GM12878 (cell line): Measurements from ENCODE around the gene TBC1D23. TPM values are rescaled to one million over a fixed set of nuclear protein-coding genes. Genes with fewer than 3 reads are reported as not detected.

ENCODE experiments used
- ATAC-seq: fragments of 200-7000 bp; cut with Tn5 transposase; 3 replicates; pipeline ENCODE4 v1.9.1; 2020; ENCODE audit warnings: mild to moderate bottlenecking, moderate library complexity
- BruUV-seq: library from RNA; stranded (reverse); fragments of 400-500 nt; replicated peaks from 2 replicates; lab custom pipeline; 2021; lab: Mats Ljungman, UMichigan
- CTCF ChIA-PET: fragments of 300-600 bp; sonication (Branson Sonifier 250); formaldehyde crosslinking; extraction: SDS; loops from one replicate; lab custom pipeline; 2021; ENCODE audit warnings: inconsistent platforms; lab: Yijun Ruan, JAX
- POLR2A ChIA-PET: fragments of 350-600 bp; formaldehyde crosslinking; extraction: SDS; loops from one replicate; lab custom pipeline; 2021; ENCODE audit warnings: inconsistent platforms; lab: Charles Lee
- RAD21 ChIA-PET: fragments of 300-600 bp; sonication (Branson Sonifier 250); formaldehyde crosslinking; loops from one replicate; lab custom pipeline; 2023; ENCODE audit warnings: antibody characterized with exemption; ENCODE audit not compliant: unreplicated experiment; lab: Charles Lee
- SMC1A ChIA-PET: fragments of 300-600 bp; sonication (Branson Sonifier 250); formaldehyde crosslinking; loops from one replicate; lab custom pipeline; 2023; ENCODE audit not compliant: unreplicated experiment, uncharacterized antibody; lab: Charles Lee
- DNase-seq: peaks from one replicate; pipeline ENCODE4 v3.0.0-alpha.2; 2011; ENCODE audit warnings: low read depth, low spot score
- FAIRE-seq: peaks from 3 replicates; lab custom pipeline; 2011; peaks lifted over from hg19 to GRCh38; lab: Jason Lieb, UNC
- H2AFZ ChIP-seq: 2 replicates; pipeline ENCODE4 v1.6.0; 2011; ENCODE audit warnings: low read depth, low read length, control low read depth; ENCODE audit not compliant: control insufficient read depth
- H3K27ac ChIP-seq: 2 replicates; pipeline ENCODE4 v1.5.1; 2011; ENCODE audit warnings: control low read depth; ENCODE audit not compliant: control insufficient read depth, insufficient read depth
- H3K27me3 ChIP-seq, 2 experiments: replicated peaks in 1 of 2; 2 replicates each; pipeline versions ENCODE4 v1.6.0 to v1.6.1; 2011; ENCODE audit warnings: low read length in 1 of 2; ENCODE audit not compliant: control insufficient read depth in 2 of 2, insufficient read depth in 2 of 2
- H3K36me3 ChIP-seq, 2 experiments: 2 replicates each; pipeline ENCODE4 v1.5.1; 2011; ENCODE audit warnings: low read length in 1 of 2; ENCODE audit not compliant: control insufficient read depth in 2 of 2, insufficient read depth in 2 of 2
- H3K4me1 ChIP-seq: 2 replicates; pipeline ENCODE4 v1.6.1; 2011; ENCODE audit warnings: mild to moderate bottlenecking, low read length, moderate library complexity, mixed read lengths; ENCODE audit not compliant: control insufficient read depth, insufficient read depth
- H3K4me2 ChIP-seq: 2 replicates; pipeline ENCODE4 v1.6.0; 2011; ENCODE audit warnings: control low read depth; ENCODE audit not compliant: control insufficient read depth, insufficient read depth
- H3K4me3 ChIP-seq: fragments of 200-600 bp; sonication (generic); 2 replicates; pipeline ENCODE4 v1.5.1; 2016
- H3K79me2 ChIP-seq: 2 replicates; pipeline ENCODE4 v1.6.0; 2011; ENCODE audit warnings: low read length; ENCODE audit not compliant: control insufficient read depth, insufficient read depth
- H3K9ac ChIP-seq: 2 replicates; pipeline ENCODE4 v1.8.0; 2011; ENCODE audit warnings: low read length, control low read depth, mixed read lengths; ENCODE audit not compliant: control insufficient read depth, insufficient read depth
- H3K9me3 ChIP-seq: replicated peaks from 3 replicates; pipeline ENCODE4 v1.5.1; 2011; ENCODE audit warnings: mild to moderate bottlenecking, low read length; ENCODE audit not compliant: control insufficient read depth, insufficient read depth
- H4K20me1 ChIP-seq: 2 replicates; pipeline ENCODE4 v1.6.0; 2011; ENCODE audit not compliant: control insufficient read depth, insufficient read depth
- BACH1 ChIP-seq: fragments of 450-650 bp; IDR thresholded peaks from 2 replicates; pipeline ENCODE4 v1.6.1; 2017; ENCODE audit warnings: mild to moderate bottlenecking, borderline replicate concordance
- BCL11A ChIP-seq: IDR thresholded peaks from 2 replicates; pipeline ENCODE4 v1.6.1; 2011; ENCODE audit warnings: low read depth, low read length
- BCLAF1 ChIP-seq: fragments of 450-650 bp; IDR thresholded peaks from 2 replicates; pipeline ENCODE4 v1.6.1; 2017; ENCODE audit warnings: antibody characterized with exemption, mild to moderate bottlenecking, moderate library complexity
- DPF2 ChIP-seq: fragments of 450-650 bp; IDR thresholded peaks from 2 replicates; pipeline ENCODE4 v1.6.1; 2017; ENCODE audit warnings: mild to moderate bottlenecking
- HDGF ChIP-seq: fragments of 450-650 bp; IDR thresholded peaks from 2 replicates; pipeline ENCODE4 v1.6.1; 2016; ENCODE audit warnings: antibody characterized with exemption
- JUNB ChIP-seq: IDR thresholded peaks from 2 replicates; pipeline ENCODE4 v1.6.1; 2016; ENCODE audit warnings: antibody characterized with exemption, mild to moderate bottlenecking
- KLF5 ChIP-seq: fragments of 450-650 bp; IDR thresholded peaks from 2 replicates; pipeline ENCODE4 v1.6.1; 2014; ENCODE audit warnings: mild to moderate bottlenecking; ENCODE audit not compliant: partially characterized antibody
- MEF2B ChIP-seq: fragments of 450-650 bp; IDR thresholded peaks from 2 replicates; pipeline ENCODE4 v1.6.1; 2018; ENCODE audit warnings: mild to moderate bottlenecking, moderate library complexity; ENCODE audit not compliant: partially characterized antibody, poor library complexity, severe bottlenecking
- MYC ChIP-seq: IDR thresholded peaks from 2 replicates; pipeline ENCODE4 v1.6.1; 2011; ENCODE audit warnings: mild to moderate bottlenecking, low read length, moderate library complexity, inconsistent platforms; ENCODE audit not compliant: insufficient read depth, insufficient replicate concordance, insufficient read length, severe bottlenecking
- NR2F1 ChIP-seq: fragments of 450-650 bp; conservative IDR thresholded peaks from 2 replicates; pipeline ENCODE4 v1.6.1; 2017; ENCODE audit warnings: mild to moderate bottlenecking
- POLR2AphosphoS5 ChIP-seq: IDR thresholded peaks from 2 replicates; pipeline ENCODE4 v1.6.1; 2011; ENCODE audit warnings: mild to moderate bottlenecking, low read length, inconsistent platforms
- RUNX3 ChIP-seq: IDR thresholded peaks from 2 replicates; pipeline ENCODE4 v1.6.1; 2012; ENCODE audit warnings: low read length, inconsistent platforms
- SPI1 ChIP-seq: IDR thresholded peaks from 2 replicates; pipeline ENCODE4 v1.6.1; 2011; ENCODE audit warnings: low read depth, mild to moderate bottlenecking, low read length, moderate library complexity, borderline replicate concordance; ENCODE audit not compliant: insufficient read depth
- STAT1 ChIP-seq: fragments of 450-650 bp; conservative IDR thresholded peaks from 2 replicates; pipeline ENCODE4 v1.6.1; 2014; ENCODE audit warnings: antibody characterized with exemption, mild to moderate bottlenecking
- TCF3 ChIP-seq: IDR thresholded peaks from 2 replicates; pipeline ENCODE4 v1.6.1; 2012; ENCODE audit warnings: low read depth, mild to moderate bottlenecking, low read length, borderline replicate concordance; ENCODE audit not compliant: insufficient read depth
- ZNF274 ChIP-seq: IDR thresholded peaks from one replicate; pipeline ENCODE4 v1.8.0; 2011; ENCODE audit not compliant: insufficient read length, insufficient read depth
- ZNF384 ChIP-seq: IDR thresholded peaks from 2 replicates; pipeline ENCODE4 v1.6.1; 2012; ENCODE audit warnings: low read depth, mild to moderate bottlenecking, low read length, improper control_type of control experiment, borderline replicate concordance
- WGBS: methylation state at CpG from one replicate; pipeline ENCODE4 v1.1.6; 2016; ENCODE audit warnings: low lambda C conversion rate; ENCODE audit not compliant: insufficient replicate concordance, insufficient coverage; ENCODE audit errors: missing lambda C conversion rate; 5-methylcytosine and 5-hydroxymethylcytosine counted together
- in situ Hi-C: fragments of 300-500 bp; cut with MboI; formaldehyde crosslinking; loops from 9 replicates; pipeline ENCODE4 v1.14.3; 2018; ENCODE audit warnings: mixed read lengths
- intact Hi-C: fragments of 100-400 bp; cut with micrococcal nuclease; formaldehyde crosslinking; loops from one replicate; pipeline ENCODE4 v1.14.2; 2022; ENCODE audit not compliant: unreplicated experiment
- polyA plus RNA-seq, 11 experiments: library from polyadenylated mRNA; depleted of rRNA in 4 of 11; unstranded in 6 of 11; stranded (reverse) in 5 of 11; fragments of >200 nt; fragmentation: Nextera tagmentation in 4 of 11; fragmentation: Illumina TruSeq in 1 of 11; extraction: Ambion mirVana in 4 of 11; extraction: Trizol in 1 of 11; gene quantifications; 1 replicate in 1 of 11; 2 replicates in 10 of 11; pipeline versions ENCODE4 v1.2.1 to v1.2.3, GENCODE V29; 2011 to 2016; ENCODE audit warnings: inconsistent platforms in 2 of 11, missing spikeins in 2 of 11, low read depth in 1 of 11
- total RNA-seq, 4 experiments: library from RNA; depleted of rRNA in 3 of 4; stranded (reverse); fragments of >200 nt in 3 of 4; fragmentation: Illumina TruSeq in 1 of 4; extraction: Trizol in 1 of 4; gene quantifications; 2 replicates each; pipeline versions ENCODE4 v1.2.1 to v1.2.3, GENCODE V29; 2013 to 2021
- TF ChIP-seq, protein P1 (sequence below): fragments of 450-650 bp; IDR thresholded peaks from 2 replicates; pipeline ENCODE4 v1.6.1; 2018; ENCODE audit warnings: borderline replicate concordance, mild to moderate bottlenecking; ENCODE audit not compliant: partially characterized antibody
- TF ChIP-seq, protein P2 (sequence below): fragments of 450-650 bp; IDR thresholded peaks from 2 replicates; pipeline ENCODE4 v1.6.1; 2016; ENCODE audit warnings: mild to moderate bottlenecking

Gene TBC1D23
- total and polyA plus RNA-seq, 10 of the 15 experiments (the other 5 are each of a cell fraction or from before 2014, with no cell fraction given): 8.2 to 23.2 (median 16.6) TPM

GRCh38 chr3:100277255-100277800 is 16.5 kb downstream of the TBC1D23 start:
- no peak overlapping the region for H3K4me3 ChIP-seq

More at GRCh38 chr3:100277255-100277800, 16.5 kb downstream of the TBC1D23 start:
- Histone ChIP-seq H3K27me3 (no peaks in the 10 kb centered on the region), H3K27ac (no peak overlapping the region), H3K79me2 (peaks cover 5% of the 10 kb centered on the region), H3K4me1 (no peaks in the 10 kb centered on the region), H3K9ac (no peak overlapping the region), H3K4me2 (no peak overlapping the region), H3K9me3 (no peaks in the 10 kb centered on the region), H3K36me3 (peaks cover 0 to 10% of the 10 kb centered on the region in 2 experiments; a peak in 1 of 4 replicates), H4K20me1 (no peaks in the 10 kb centered on the region), H2AFZ (no peak overlapping the region)
- no TSS peak for BruUV-seq
- ATAC-seq (no peak), FAIRE-seq (no peak), DNase-seq (no peak)
- intact Hi-C loops (no loop called here), in situ Hi-C loops (no loop called here)
- WGBS: 100% methylated on average over 1 of the region's 1 CpG
- TF ChIP-seq NR2F1: no peak
- TF ChIP-seq ZNF274: no peak
- TF ChIP-seq BCLAF1: no peak
- TF ChIP-seq, protein P1, sequence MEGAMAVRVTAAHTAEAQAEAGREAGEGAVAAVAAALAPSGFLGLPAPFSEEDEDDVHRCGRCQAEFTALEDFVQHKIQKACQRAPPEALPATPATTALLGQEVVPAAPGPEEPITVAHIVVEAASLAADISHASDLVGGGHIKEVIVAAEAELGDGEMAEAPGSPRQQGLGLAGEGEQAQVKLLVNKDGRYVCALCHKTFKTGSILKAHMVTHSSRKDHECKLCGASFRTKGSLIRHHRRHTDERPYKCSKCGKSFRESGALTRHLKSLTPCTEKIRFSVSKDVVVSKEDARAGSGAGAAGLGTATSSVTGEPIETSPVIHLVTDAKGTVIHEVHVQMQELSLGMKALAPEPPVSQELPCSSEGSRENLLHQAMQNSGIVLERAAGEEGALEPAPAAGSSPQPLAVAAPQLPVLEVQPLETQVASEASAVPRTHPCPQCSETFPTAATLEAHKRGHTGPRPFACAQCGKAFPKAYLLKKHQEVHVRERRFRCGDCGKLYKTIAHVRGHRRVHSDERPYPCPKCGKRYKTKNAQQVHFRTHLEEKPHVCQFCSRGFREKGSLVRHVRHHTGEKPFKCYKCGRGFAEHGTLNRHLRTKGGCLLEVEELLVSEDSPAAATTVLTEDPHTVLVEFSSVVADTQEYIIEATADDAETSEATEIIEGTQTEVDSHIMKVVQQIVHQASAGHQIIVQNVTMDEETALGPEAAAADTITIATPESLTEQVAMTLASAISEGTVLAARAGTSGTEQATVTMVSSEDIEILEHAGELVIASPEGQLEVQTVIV: no peak
- TF ChIP-seq, protein P2, sequence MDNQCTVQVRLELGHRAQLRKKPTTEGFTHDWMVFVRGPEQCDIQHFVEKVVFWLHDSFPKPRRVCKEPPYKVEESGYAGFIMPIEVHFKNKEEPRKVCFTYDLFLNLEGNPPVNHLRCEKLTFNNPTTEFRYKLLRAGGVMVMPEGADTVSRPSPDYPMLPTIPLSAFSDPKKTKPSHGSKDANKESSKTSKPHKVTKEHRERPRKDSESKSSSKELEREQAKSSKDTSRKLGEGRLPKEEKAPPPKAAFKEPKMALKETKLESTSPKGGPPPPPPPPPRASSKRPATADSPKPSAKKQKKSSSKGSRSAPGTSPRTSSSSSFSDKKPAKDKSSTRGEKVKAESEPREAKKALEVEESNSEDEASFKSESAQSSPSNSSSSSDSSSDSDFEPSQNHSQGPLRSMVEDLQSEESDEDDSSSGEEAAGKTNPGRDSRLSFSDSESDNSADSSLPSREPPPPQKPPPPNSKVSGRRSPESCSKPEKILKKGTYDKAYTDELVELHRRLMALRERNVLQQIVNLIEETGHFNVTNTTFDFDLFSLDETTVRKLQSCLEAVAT: no peak
- TF ChIP-seq MEF2B: no peak
- TF ChIP-seq STAT1: no peak
- TF ChIP-seq TCF3: no peak
- no peak for TF ChIP-seq MYC
- TF ChIP-seq BCL11A: no peak
- no peak for TF ChIP-seq JUNB
- no peak for TF ChIP-seq POLR2AphosphoS5
- TF ChIP-seq BACH1: no peak
- TF ChIP-seq HDGF: no peak
- no peak for TF ChIP-seq SPI1
- TF ChIP-seq ZNF384: no peak
- no peak for TF ChIP-seq KLF5
- no peak for TF ChIP-seq DPF2
- TF ChIP-seq RUNX3: no peak
- ChIA-PET RAD21 (interaction anchor here (1.0 to 1.2 kb wide), 2 partner anchors 9 to 23 kb away, joined by 3 read pairs; no protein-coding TSS in a partner anchor), SMC1A (interaction anchor here (1.0 to 2.0 kb wide), 3 partner anchors 10 to 433 kb away, joined by 3 to 4 read pairs (median 4); no protein-coding TSS in a partner anchor), CTCF (interaction anchor here (1.3 to 1.7 kb wide), 3 partner anchors 11 to 23 kb away, joined by 4 read pairs; no protein-coding TSS in a partner anchor), POLR2A (interaction anchor here (0.7 kb wide), 1 partner anchor 422 kb away, joined by 4 read pairs; no protein-coding TSS in a partner anchor)
